Suprapubic skin (tissue), 4 donors: Measurements from ENCODE around the gene C1GALT1.
"Not testable (repeated sequence)": the region's sequence is repeated elsewhere in the genome, so short reads cannot be mapped to it uniquely, and the experiment has no call there.

Experiments used
- EP300 ChIP-seq: sonication (generic); formaldehyde crosslinking; IDR thresholded peaks from one replicate; pipeline ENCODE4 v1.6.1; 2017; ENCODE audit warnings: antibody characterized with exemption
- POLR2A ChIP-seq, 2 donors: fragments of 450-650 bp; IDR thresholded peaks; one replicate each; pipeline ENCODE4 v1.6.1; 2017; ENCODE audit warnings: antibody characterized with exemption in 2 of 2, mild to moderate bottlenecking in 2 of 2, moderate library complexity in 2 of 2
- POLR2AphosphoS5 ChIP-seq, 3 donors: sonication (generic); formaldehyde crosslinking; IDR thresholded peaks; one replicate each; pipeline ENCODE4 v1.6.1; 2017; ENCODE audit warnings: antibody characterized with exemption in 3 of 3
- TF ChIP-seq, protein P1 (sequence below), 2 donors: fragments of 200-600 bp in 1 of 2; fragments of 450-650 bp in 1 of 2; sonication (generic) in 1 of 2; IDR thresholded peaks; one replicate each; pipeline ENCODE4 v1.5.1; 2016 to 2019; ENCODE audit warnings: antibody characterized with exemption in 2 of 2, mild to moderate bottlenecking in 1 of 2, moderate library complexity in 1 of 2

DNA sequence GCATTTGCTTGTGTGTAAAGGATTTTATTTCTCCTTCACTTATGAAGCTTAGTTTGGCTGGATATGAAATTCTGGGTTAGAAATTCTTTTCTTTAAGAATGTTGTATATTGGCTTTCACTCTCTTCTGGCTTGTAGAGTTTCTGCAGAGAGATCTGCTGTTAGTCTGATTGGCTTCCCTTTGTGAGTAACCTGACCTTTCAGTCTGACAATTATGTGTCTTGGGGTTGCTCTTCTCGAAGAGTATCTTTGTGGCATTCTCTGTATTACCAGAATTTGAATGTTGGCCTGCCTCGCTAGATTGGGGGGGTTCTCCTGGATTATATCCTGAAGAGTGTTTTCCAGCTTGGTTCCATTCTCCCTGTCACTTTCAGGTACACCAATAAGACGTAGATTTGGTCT lies 17.9 kb downstream of the C1GALT1 start:
- TF ChIP-seq, protein P1, sequence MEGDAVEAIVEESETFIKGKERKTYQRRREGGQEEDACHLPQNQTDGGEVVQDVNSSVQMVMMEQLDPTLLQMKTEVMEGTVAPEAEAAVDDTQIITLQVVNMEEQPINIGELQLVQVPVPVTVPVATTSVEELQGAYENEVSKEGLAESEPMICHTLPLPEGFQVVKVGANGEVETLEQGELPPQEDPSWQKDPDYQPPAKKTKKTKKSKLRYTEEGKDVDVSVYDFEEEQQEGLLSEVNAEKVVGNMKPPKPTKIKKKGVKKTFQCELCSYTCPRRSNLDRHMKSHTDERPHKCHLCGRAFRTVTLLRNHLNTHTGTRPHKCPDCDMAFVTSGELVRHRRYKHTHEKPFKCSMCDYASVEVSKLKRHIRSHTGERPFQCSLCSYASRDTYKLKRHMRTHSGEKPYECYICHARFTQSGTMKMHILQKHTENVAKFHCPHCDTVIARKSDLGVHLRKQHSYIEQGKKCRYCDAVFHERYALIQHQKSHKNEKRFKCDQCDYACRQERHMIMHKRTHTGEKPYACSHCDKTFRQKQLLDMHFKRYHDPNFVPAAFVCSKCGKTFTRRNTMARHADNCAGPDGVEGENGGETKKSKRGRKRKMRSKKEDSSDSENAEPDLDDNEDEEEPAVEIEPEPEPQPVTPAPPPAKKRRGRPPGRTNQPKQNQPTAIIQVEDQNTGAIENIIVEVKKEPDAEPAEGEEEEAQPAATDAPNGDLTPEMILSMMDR (IDR thresholded peaks at IDR 0.05) = not testable (repeated sequence)
- TF ChIP-seq POLR2A (IDR thresholded peaks at IDR 0.05); EP300; POLR2AphosphoS5 (IDR thresholded peaks at IDR 0.05): not testable (repeated sequence)
